Spinal cord (tissue), 10 donors: Measurements from ENCODE around the gene DYNLT5. TPM values are rescaled to one million over a fixed set of nuclear protein-coding genes. Genes with fewer than 3 reads are reported as not detected.
"Not testable (repeated sequence)": the region's sequence is repeated elsewhere in the genome, so short reads cannot be mapped to it uniquely, and the experiment has no call there.

Experiments used
- DNase-seq, 6 donors: peaks; one replicate each; pipeline versions ENCODE4 v3.0.0 to v3.0.0-alpha.2; 2013 to 2015; ENCODE audit warnings: low spot score in 6 of 6, low read depth in 4 of 6
- H3K27ac ChIP-seq: one replicate; pipeline ENCODE4 v1.5.1; 2013; ENCODE audit warnings: low read depth, low read length, control low read depth
- H3K27me3 ChIP-seq: one replicate; pipeline ENCODE4 v1.6.1; 2013; ENCODE audit warnings: low read length; ENCODE audit not compliant: control insufficient read depth, insufficient read depth
- H3K36me3 ChIP-seq: one replicate; pipeline ENCODE4 v1.6.1; 2013; ENCODE audit warnings: low read length; ENCODE audit not compliant: control insufficient read depth, insufficient read depth
- H3K4me1 ChIP-seq: one replicate; pipeline ENCODE4 v1.6.1; 2013; ENCODE audit warnings: low read length; ENCODE audit not compliant: control insufficient read depth, insufficient read depth
- H3K4me3 ChIP-seq: one replicate; pipeline ENCODE4 v1.5.1; 2013; ENCODE audit warnings: low read depth, low read length, control low read depth
- H3K9me3 ChIP-seq: one replicate; pipeline ENCODE4 v1.6.1; 2013; ENCODE audit warnings: low read length; ENCODE audit not compliant: control insufficient read depth, insufficient read depth
- WGBS: methylation state at CpG from one replicate; pipeline ENCODE4 v1.1.5; 2013; ENCODE audit warnings: missing lambda C conversion rate; ENCODE audit not compliant: insufficient coverage; 5-methylcytosine and 5-hydroxymethylcytosine counted together
- polyA plus RNA-seq, 2 donors: library from polyadenylated mRNA; unstranded; fragments of 120-200 nt; gene quantifications; one replicate each; pipeline ENCODE4 v1.2.1, GENCODE V29; 2013; ENCODE audit not compliant: insufficient read length in 2 of 2
- total RNA-seq, 2 donors: library from RNA; depleted of rRNA in 1 of 2; stranded (reverse); fragments of 120-200 nt in 1 of 2; fragments of >200 nt in 1 of 2; gene quantifications; one replicate each; pipeline versions ENCODE4 v1.2.3 to v1.2.4, GENCODE V29; 2013 to 2014
- donor health status: healthy.

Gene DYNLT5
- total and polyA plus RNA-seq, 4 donors: 25.4 to 43.3 (median 32.9) TPM

GRCh38 chr1:66729119-66729518 lies 23.1 kb upstream of the DYNLT5 start:
- no peaks in the 10 kb centered on the region for H3K9me3 ChIP-seq
- H3K4me3 ChIP-seq: no peak overlapping the region
- no peaks in the 10 kb centered on the region for H3K4me1 ChIP-seq
- no CpG with 5 or more reads among the region's 6 CpGs for WGBS
- H3K36me3 ChIP-seq: no peaks in the 10 kb centered on the region
- H3K27me3 ChIP-seq: no peaks in the 10 kb centered on the region
- no peak overlapping the region for H3K27ac ChIP-seq
- no peak for DNase-seq

DNA sequence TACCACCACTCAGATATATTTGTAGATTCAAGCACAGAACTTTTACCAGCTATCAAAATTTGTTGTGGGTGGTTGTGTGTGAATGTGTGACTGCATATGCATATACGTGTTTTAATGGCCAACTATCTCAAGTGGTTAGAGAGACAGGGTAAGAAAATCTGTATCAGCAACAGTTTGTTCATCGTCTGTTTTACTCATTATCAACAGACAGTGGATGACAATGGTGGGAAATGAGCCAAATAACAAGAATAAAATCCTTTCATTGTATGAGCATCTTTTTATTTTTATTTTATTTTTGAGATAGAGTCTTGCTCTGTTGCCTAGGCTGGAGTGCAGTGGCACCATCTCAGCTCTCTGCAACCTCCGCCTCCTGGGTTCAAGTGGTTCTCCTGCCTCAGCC lies 22.7 kb upstream of the DYNLT5 start:
- no peak for DNase-seq
- Histone ChIP-seq H3K9me3 (no peaks in the 10 kb centered on the region), H3K4me1 (no peaks in the 10 kb centered on the region), H3K27me3 (no peaks in the 10 kb centered on the region), H3K36me3 (no peaks in the 10 kb centered on the region), H3K27ac (no peak overlapping the region), H3K4me3 (no peak overlapping the region)
- no CpG with 5 or more reads among the region's 3 CpGs for WGBS

- H3K4me3 ChIP-seq: no peak overlapping the region
- 72% methylated on average over 2 of the region's 2 CpGs for WGBS
- H3K9me3 ChIP-seq: no peaks in the 10 kb centered on the region
- no peaks in the 10 kb centered on the region for H3K27me3 ChIP-seq
- H3K36me3 ChIP-seq: no peaks in the 10 kb centered on the region
- no peak overlapping the region for H3K27ac ChIP-seq
- H3K4me1 ChIP-seq: no peaks in the 10 kb centered on the region
- no peak for DNase-seq
Measured at GRCh38 chr1:66730462-66730861, 21.8 kb upstream of the DYNLT5 start.

DNA sequence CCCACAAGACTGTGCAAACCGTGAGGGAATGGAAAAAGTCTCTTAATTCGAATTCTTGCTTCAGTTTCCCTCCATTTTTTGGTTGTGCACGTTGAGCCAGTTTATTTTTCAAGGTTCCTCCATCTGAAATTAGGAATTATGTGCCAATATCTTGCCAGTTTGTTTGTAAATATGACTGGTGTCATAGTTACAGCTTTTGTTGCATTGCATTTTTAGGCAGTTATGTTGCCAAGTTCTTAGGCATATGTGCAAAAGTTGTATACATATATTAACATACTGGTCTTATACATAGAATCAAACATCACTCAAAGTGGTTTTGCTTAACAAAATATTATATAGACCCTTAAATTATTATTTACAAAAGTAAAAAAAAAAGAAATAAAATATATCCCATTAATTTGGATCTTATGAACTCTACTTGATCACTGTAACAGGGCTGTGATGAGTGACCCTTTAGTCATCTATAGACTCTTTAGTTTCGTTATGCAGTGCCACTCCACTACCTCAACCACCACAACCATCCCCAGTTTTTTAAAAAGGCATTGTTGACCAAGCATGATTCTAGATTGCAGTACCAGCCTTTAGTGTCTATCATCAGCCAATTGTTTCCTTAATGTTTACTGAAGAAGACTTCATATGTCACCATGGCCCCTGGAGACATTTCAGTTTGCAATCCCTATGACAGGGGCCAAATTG lies 20.9 kb upstream of the DYNLT5 start:
- peak in 1 of 6 donors; percentile 31 for DNase-seq

DNA sequence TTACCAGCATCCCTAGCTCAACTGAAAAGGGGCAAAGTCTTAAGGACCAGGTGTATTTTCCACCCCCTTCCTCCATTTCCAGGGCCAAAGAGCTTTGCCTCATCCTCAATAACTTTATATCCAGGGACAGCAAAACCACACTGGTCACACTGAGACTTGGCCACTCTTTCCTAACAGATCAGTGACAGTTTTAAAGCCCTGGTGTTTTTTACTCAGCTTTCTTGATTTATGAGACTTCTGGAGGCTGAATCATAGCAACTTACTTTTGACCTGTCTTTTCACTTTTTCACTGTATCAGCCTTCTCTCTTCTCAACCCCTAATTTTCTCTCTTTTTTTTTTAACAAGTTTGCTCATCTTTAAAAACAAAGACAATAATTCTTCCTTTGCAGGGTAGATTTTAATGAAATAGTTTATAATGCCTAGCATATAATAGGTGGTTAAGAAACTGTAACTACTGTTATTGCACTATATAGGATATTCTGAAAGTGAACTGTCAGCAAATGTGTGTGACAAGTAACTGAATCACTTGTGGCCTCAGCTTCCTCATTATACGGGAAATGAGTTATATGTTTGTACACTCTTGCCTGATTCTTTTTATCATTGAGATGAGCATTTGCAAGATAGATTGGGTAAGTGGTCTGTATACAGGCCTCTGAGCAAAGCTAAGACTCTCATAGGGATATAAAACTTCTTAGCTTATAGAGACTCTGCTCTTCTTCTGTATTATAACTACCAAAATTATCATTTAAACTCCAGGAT lies 19.7 kb upstream of the DYNLT5 start:
- H3K9me3 ChIP-seq: no peaks in the 10 kb centered on the region
- no peaks in the 10 kb centered on the region for H3K36me3 ChIP-seq
- H3K27me3 ChIP-seq: no peaks in the 10 kb centered on the region
- H3K4me1 ChIP-seq: no peaks in the 10 kb centered on the region
- WGBS: no CpG with 5 or more reads among the region's 1 CpG
- no peak overlapping the region for H3K27ac ChIP-seq
- no peak overlapping the region for H3K4me3 ChIP-seq
- no peak for DNase-seq

More for the DNA sequence above, 20.9 kb upstream of the DYNLT5 start:
- Histone ChIP-seq H3K4me3 (no peak overlapping the region), H3K9me3 (no peaks in the 10 kb centered on the region), H3K4me1 (no peaks in the 10 kb centered on the region), H3K36me3 (no peaks in the 10 kb centered on the region), H3K27me3 (no peaks in the 10 kb centered on the region), H3K27ac (no peak overlapping the region)
- WGBS: 89% methylated on average over 3 of the region's 4 CpGs

- no peaks in the 10 kb centered on the region for H3K9me3 ChIP-seq
- H3K27me3 ChIP-seq: no peaks in the 10 kb centered on the region
- no peaks in the 10 kb centered on the region for H3K4me1 ChIP-seq
- no CpG with 5 or more reads among the region's 7 CpGs for WGBS
- no peak for DNase-seq
- H3K36me3 ChIP-seq: no peaks in the 10 kb centered on the region
- H3K4me3 ChIP-seq: no peak overlapping the region
- no peak overlapping the region for H3K27ac ChIP-seq
Measured at GRCh38 chr1:66733348-66734017, 18.8 kb upstream of the DYNLT5 start.

- H3K4me1 ChIP-seq, H3K9me3 ChIP-seq, DNase-seq, H3K27ac ChIP-seq, H3K27me3 ChIP-seq, H3K36me3 ChIP-seq, H3K4me3 ChIP-seq: not testable (repeated sequence)
- WGBS: 100% methylated on average over 1 of the region's 6 CpGs
Measured at GRCh38 chr1:66734531-66734930, 17.7 kb upstream of the DYNLT5 start.

- Histone ChIP-seq H3K4me3 (no peak overlapping the region), H3K27me3 (no peaks in the 10 kb centered on the region), H3K4me1 (no peaks in the 10 kb centered on the region), H3K36me3 (peaks cover 2% of the 10 kb centered on the region), H3K9me3 (no peaks in the 10 kb centered on the region), H3K27ac (no peak overlapping the region)
- no peak for DNase-seq
- no CpG with 5 or more reads among the region's 2 CpGs for WGBS
Measured at GRCh38 chr1:66737836-66738235, 14.4 kb upstream of the DYNLT5 start.

GRCh38 chr1:66739401-66740157 lies 12.7 kb upstream of the DYNLT5 start:
- no peaks in the 10 kb centered on the region for H3K9me3 ChIP-seq
- H3K27me3 ChIP-seq: no peaks in the 10 kb centered on the region
- H3K4me1 ChIP-seq: no peaks in the 10 kb centered on the region
- no peak overlapping the region for H3K27ac ChIP-seq
- H3K36me3 ChIP-seq: peaks cover 2% of the 10 kb centered on the region
- no peak for DNase-seq
- WGBS: 82% methylated on average over 6 of the region's 9 CpGs
- no peak overlapping the region for H3K4me3 ChIP-seq
